GM12878 (cell line): ENCODE measurements around the gene GREB1. TPM values are rescaled to one million over a fixed set of nuclear protein-coding genes. Genes with fewer than 3 reads are reported as not detected.

ENCODE experiments used
- ATF3 ChIP-seq: IDR thresholded peaks from 2 replicates; pipeline ENCODE4 v1.6.1; 2011; ENCODE audit warnings: low read depth, mild to moderate bottlenecking, low read length, moderate library complexity, borderline replicate concordance; ENCODE audit errors: extremely low read depth
- BACH1 ChIP-seq: fragments of 450-650 bp; IDR thresholded peaks from 2 replicates; pipeline ENCODE4 v1.6.1; 2017; ENCODE audit warnings: mild to moderate bottlenecking, borderline replicate concordance
- BHLHE40 ChIP-seq, 2 experiments: fragments of 450-650 bp in 1 of 2; IDR thresholded peaks; 2 replicates each; pipeline ENCODE4 v1.6.1; 2011 to 2017; ENCODE audit warnings: low read depth in 2 of 2, borderline replicate concordance in 1 of 2, improper control_type of control experiment in 1 of 2, low read length in 1 of 2, mild to moderate bottlenecking in 1 of 2
- BRCA1 ChIP-seq: IDR thresholded peaks from 2 replicates; pipeline ENCODE4 v1.6.1; 2011; ENCODE audit warnings: low read depth, low read length, improper control_type of control experiment
- CHD4 ChIP-seq: fragments of 200-600 bp; sonication (generic); IDR thresholded peaks from 2 replicates; pipeline ENCODE4 v1.6.1; 2016; ENCODE audit warnings: mild to moderate bottlenecking
- CREB1 ChIP-seq: IDR thresholded peaks from 2 replicates; pipeline ENCODE4 v1.6.1; 2012; ENCODE audit warnings: low read depth, mild to moderate bottlenecking, inconsistent platforms
- ESRRA ChIP-seq: IDR thresholded peaks from 2 replicates; pipeline ENCODE4 v1.6.1; 2012; ENCODE audit warnings: mild to moderate bottlenecking, low read length, improper control_type of control experiment
- FOS ChIP-seq: IDR thresholded peaks from 3 replicates; pipeline ENCODE4 v1.6.1; 2011; ENCODE audit warnings: borderline replicate concordance; ENCODE audit not compliant: insufficient read length; ENCODE audit errors: extremely low read depth
- GABPA ChIP-seq: IDR thresholded peaks from 2 replicates; pipeline ENCODE4 v1.6.1; 2014; ENCODE audit warnings: antibody characterized with exemption, low read depth, mild to moderate bottlenecking, inconsistent platforms
- IRF3 ChIP-seq: fragments of 450-650 bp; IDR thresholded peaks from 2 replicates; pipeline ENCODE4 v1.6.1; 2014; ENCODE audit warnings: mild to moderate bottlenecking
- IRF4 ChIP-seq: IDR thresholded peaks from 2 replicates; pipeline ENCODE4 v1.6.1; 2011; ENCODE audit warnings: low read depth, low read length
- JUNB ChIP-seq: IDR thresholded peaks from 2 replicates; pipeline ENCODE4 v1.6.1; 2016; ENCODE audit warnings: antibody characterized with exemption, mild to moderate bottlenecking
- KLF5 ChIP-seq: fragments of 450-650 bp; IDR thresholded peaks from 2 replicates; pipeline ENCODE4 v1.6.1; 2014; ENCODE audit warnings: mild to moderate bottlenecking; ENCODE audit not compliant: partially characterized antibody
- MEF2B ChIP-seq: fragments of 450-650 bp; IDR thresholded peaks from 2 replicates; pipeline ENCODE4 v1.6.1; 2018; ENCODE audit warnings: mild to moderate bottlenecking, moderate library complexity; ENCODE audit not compliant: partially characterized antibody, poor library complexity, severe bottlenecking
- NKRF ChIP-seq: fragments of 450-650 bp; conservative IDR thresholded peaks from 2 replicates; pipeline ENCODE4 v1.6.1; 2017; ENCODE audit warnings: mild to moderate bottlenecking, moderate library complexity
- NR2C2 ChIP-seq: IDR thresholded peaks from 2 replicates; pipeline ENCODE4 v1.6.1; 2011; ENCODE audit warnings: borderline replicate concordance, low read depth; ENCODE audit not compliant: control insufficient read depth, insufficient read length
- NR2F1 ChIP-seq: fragments of 450-650 bp; conservative IDR thresholded peaks from 2 replicates; pipeline ENCODE4 v1.6.1; 2017; ENCODE audit warnings: mild to moderate bottlenecking
- POLR2A ChIP-seq: IDR thresholded peaks from 2 replicates; pipeline ENCODE4 v1.6.1; 2011; ENCODE audit warnings: low read depth, mild to moderate bottlenecking, low read length
- RAD21 ChIP-seq: IDR thresholded peaks from 2 replicates; pipeline ENCODE4 v1.6.1; 2011; ENCODE audit warnings: mild to moderate bottlenecking, low read depth, low read length, moderate library complexity; ENCODE audit not compliant: insufficient read depth
- RBBP5 ChIP-seq: fragments of 200-600 bp; sonication (generic); conservative IDR thresholded peaks from 2 replicates; pipeline ENCODE4 v1.6.1; 2016
- RCOR1 ChIP-seq: conservative IDR thresholded peaks from 2 replicates; pipeline ENCODE4 v1.6.1; 2012; ENCODE audit warnings: low read depth, low read length, improper control_type of control experiment
- SP1 ChIP-seq: IDR thresholded peaks from one replicate; pipeline ENCODE4 v1.6.1; 2011; ENCODE audit warnings: low read depth, low read length
- TBL1XR1 ChIP-seq: IDR thresholded peaks from 2 replicates; pipeline ENCODE4 v1.6.1; 2012; ENCODE audit warnings: low read depth, low read length, improper control_type of control experiment
- TCF12 ChIP-seq: IDR thresholded peaks from 2 replicates; pipeline ENCODE4 v1.6.1; 2011; ENCODE audit warnings: low read depth, mild to moderate bottlenecking, low read length
- TCF7 ChIP-seq: IDR thresholded peaks from 2 replicates; pipeline ENCODE4 v1.6.1; 2014; ENCODE audit warnings: antibody characterized with exemption, borderline replicate concordance
- ZBED1 ChIP-seq: IDR thresholded peaks from 2 replicates; pipeline ENCODE4 v1.6.1; 2016; ENCODE audit warnings: borderline replicate concordance
- ZBTB33 ChIP-seq: fragments of 450-650 bp; IDR thresholded peaks from 2 replicates; pipeline ENCODE4 v1.6.1; 2017; ENCODE audit warnings: mild to moderate bottlenecking
- ZNF207 ChIP-seq: fragments of 450-650 bp; IDR thresholded peaks from 2 replicates; pipeline ENCODE4 v1.6.1; 2014; ENCODE audit warnings: antibody characterized with exemption, mild to moderate bottlenecking, borderline replicate concordance
- ZNF217 ChIP-seq: fragments of 450-650 bp; IDR thresholded peaks from 2 replicates; pipeline ENCODE4 v1.6.1; 2017; ENCODE audit warnings: antibody characterized with exemption, mild to moderate bottlenecking
- ZSCAN29 ChIP-seq: fragments of 450-650 bp; IDR thresholded peaks from 2 replicates; pipeline ENCODE4 v1.6.1; 2017; ENCODE audit warnings: mild to moderate bottlenecking, moderate library complexity
- polyA plus RNA-seq, 11 experiments: library from polyadenylated mRNA; depleted of rRNA in 4 of 11; unstranded in 6 of 11; stranded (reverse) in 5 of 11; fragments of >200 nt; fragmentation: Nextera tagmentation in 4 of 11; fragmentation: Illumina TruSeq in 1 of 11; extraction: Ambion mirVana in 4 of 11; extraction: Trizol in 1 of 11; gene quantifications; 1 replicate in 1 of 11; 2 replicates in 10 of 11; pipeline versions ENCODE4 v1.2.1 to v1.2.3, GENCODE V29; 2011 to 2016; ENCODE audit warnings: inconsistent platforms in 2 of 11, missing spikeins in 2 of 11, low read depth in 1 of 11
- total RNA-seq, 4 experiments: library from RNA; depleted of rRNA in 3 of 4; stranded (reverse); fragments of >200 nt in 3 of 4; fragmentation: Illumina TruSeq in 1 of 4; extraction: Trizol in 1 of 4; gene quantifications; 2 replicates each; pipeline versions ENCODE4 v1.2.1 to v1.2.3, GENCODE V29; 2013 to 2021

GREB1 gene
- total and polyA plus RNA-seq, 10 of the 15 experiments (the other 5 are each of a cell fraction or from before 2014, with no cell fraction given), result 0.09 to 2.1 (median 0.37) TPM; not detected in 1

- TF ChIP-seq SP1 (no peak), MEF2B (no peak), ZBTB33 (no peak), ZNF217 (no peak), NKRF (no peak), POLR2A (no peak), TBL1XR1 (no peak), CREB1 (0 out of 2 replicates have a peak, but pooled peaks have one; percentile 28), BRCA1 (no peak), RAD21 (peak; percentile 90), BHLHE40 (IDR thresholded peaks at IDR 0.05; ENCODE audit: borderline replicate concordance in 1 of 2, low read depth in 2 of 2, low read length in 1 of 2) (no peak), NR2C2 (no peak), BACH1 (no peak), TCF7 (no peak), ZSCAN29 (no peak), FOS (no peak), TCF12 (no peak), ATF3 (0 out of 2 replicates have a peak, but pooled peaks have one; percentile 21), RCOR1 (no peak), GABPA (no peak), IRF4 (no peak), KLF5 (no peak), IRF3 (no peak), ZBED1 (no peak), ESRRA (no peak), ZNF207 (no peak), NR2F1 (no peak), CHD4 (no peak), JUNB (peak; percentile 76), RBBP5 (no peak)
These were observed 50.1 kb downstream of the GREB1 start (continued) for GRCh38 chr2:11583840-11584524.
